Lower leg skin (tissue), 4 donors: ENCODE results near the gene CYYR1. TPM values are rescaled to one million over a fixed set of nuclear protein-coding genes. Genes with fewer than 3 reads are reported as not detected.

ENCODE experiments used
- DNase-seq, 2 donors: peaks; one replicate each; pipeline ENCODE4 v3.0.0-alpha.2; 2019; ENCODE audit warnings: low spot score in 2 of 2
- H3K4me3 ChIP-seq: fragments of 200-600 bp; sonication (generic); 2 replicates; pipeline ENCODE4 v1.5.1; 2017; ENCODE audit warnings: mild to moderate bottlenecking, low read depth; ENCODE audit not compliant: poor library complexity, severe bottlenecking
- CTCF ChIP-seq, 3 donors: fragments of 450-650 bp; IDR thresholded peaks; one replicate each; pipeline ENCODE4 v1.5.1; 2016; ENCODE audit warnings: antibody characterized with exemption in 3 of 3, mild to moderate bottlenecking in 3 of 3, moderate library complexity in 2 of 3
- POLR2A ChIP-seq, 2 donors: fragments of 450-650 bp; IDR thresholded peaks; one replicate each; pipeline ENCODE4 v1.6.1; 2016 to 2017; ENCODE audit warnings: antibody characterized with exemption in 2 of 2, mild to moderate bottlenecking in 1 of 2, moderate library complexity in 1 of 2
- WGBS, 2 donors: methylation state at CpG; one replicate each; pipeline ENCODE4 v1.1.5; 2018; 5-methylcytosine and 5-hydroxymethylcytosine counted together
- intact Hi-C: fragments of 100-400 bp; cut with DNase I; formaldehyde crosslinking; loops from one replicate; pipeline ENCODE4 v1.15.0; 2023; ENCODE audit warnings: low total_unique reads
- total RNA-seq, 4 donors: library from RNA; depleted of rRNA; stranded (reverse); fragments of >200 nt; gene quantifications; one replicate each; pipeline ENCODE4 v1.1.0, GENCODE V29; 2016

Gene CYYR1
- total RNA-seq, 4 donors from 2014 or later = 9.0 to 16.4 (median 12.5) TPM

- DNase-seq = no peak
- H3K4me3 ChIP-seq = no peak overlapping the region
- intact Hi-C loops = no loop called here
- WGBS, 2 donors = 65 to 82% methylated on average over 1 of the region's 1 CpG
- TF ChIP-seq CTCF (IDR thresholded peaks at IDR 0.05) (no peak), POLR2A (IDR thresholded peaks at IDR 0.05) (no peak)
These were observed 127.6 kb downstream of the CYYR1 start for GRCh38 chr21:26445440-26445839.

- intact Hi-C loops = no loop called here
- DNase-seq = no peak
These were observed 128.4 kb downstream of the CYYR1 start for GRCh38 chr21:26444646-26445045.

GRCh38 chr21:26443867-26444266 lies 129.2 kb downstream of the CYYR1 start:
- 97% methylated on average over 1 of the region's 1 CpG for WGBS, 2 donors
- no peak overlapping the region for H3K4me3 ChIP-seq
- intact Hi-C loops = no loop called here
- TF ChIP-seq POLR2A (IDR thresholded peaks at IDR 0.05) (no peak), CTCF (IDR thresholded peaks at IDR 0.05) (no peak)
- DNase-seq = no peak

More at GRCh38 chr21:26444646-26445045, 128.4 kb downstream of the CYYR1 start:
- TF ChIP-seq POLR2A (IDR thresholded peaks at IDR 0.05) (no peak), CTCF (IDR thresholded peaks at IDR 0.05) (no peak)
- WGBS, 2 donors = 90 to 96% methylated on average over 1 of the region's 1 CpG
- H3K4me3 ChIP-seq = no peak overlapping the region

- intact Hi-C loops = no loop called here
- TF ChIP-seq CTCF (IDR thresholded peaks at IDR 0.05) = no peak
- no peak for TF ChIP-seq POLR2A (IDR thresholded peaks at IDR 0.05)
- WGBS, 2 donors = 52 to 61% methylated on average over 1 of the region's 1 CpG
- DNase-seq = no peak
- H3K4me3 ChIP-seq = no peak overlapping the region
These were observed 129.8 kb downstream of the CYYR1 start for GRCh38 chr21:26443291-26443690.

GRCh38 chr21:26441149-26441548 lies 131.9 kb downstream of the CYYR1 start:
- no peak for DNase-seq
- H3K4me3 ChIP-seq = no peak overlapping the region
- TF ChIP-seq POLR2A (IDR thresholded peaks at IDR 0.05) = no peak
- no peak for TF ChIP-seq CTCF (IDR thresholded peaks at IDR 0.05)
- WGBS, 2 donors = 80 to 92% methylated on average over 2 of the region's 2 CpGs
- intact Hi-C loops = no loop called here

- no peak for TF ChIP-seq POLR2A (IDR thresholded peaks at IDR 0.05)
- TF ChIP-seq CTCF (IDR thresholded peaks at IDR 0.05) = no peak
- no peak for DNase-seq
- H3K4me3 ChIP-seq = no peak overlapping the region
- intact Hi-C loops = no loop called here
These were observed 134.1 kb downstream of the CYYR1 start for GRCh38 chr21:26438976-26439375.
